ENCODE results near the gene COL26A1.

Gene COL26A1

DNA sequence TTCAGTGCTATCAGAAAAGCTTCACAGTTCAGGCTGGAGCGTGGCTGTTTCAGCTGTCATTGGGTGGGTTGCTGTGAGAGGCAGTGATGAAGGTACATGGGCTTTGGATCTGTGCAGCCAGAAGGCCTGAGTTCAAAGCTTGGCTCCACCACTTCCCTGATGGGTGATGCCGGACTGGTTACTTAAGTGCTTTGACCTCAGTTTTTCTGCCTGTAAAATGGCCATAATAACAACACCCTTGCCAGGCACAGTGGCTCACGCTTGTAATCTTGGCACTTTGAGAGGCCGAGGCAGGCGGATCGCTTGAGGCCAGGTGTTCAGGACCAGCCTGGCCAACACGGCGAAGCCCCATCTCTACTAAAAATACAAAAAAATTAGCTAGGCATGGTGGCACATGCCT, 30.6 kb upstream of the COL26A1 start:
- no peak for DNase-seq (ENCODE audit: low read depth in 1 of 2, low spot score in 1 of 2)
- Histone ChIP-seq H3K4me3 (replicated peaks; ENCODE audit: insufficient read depth, low read length) (no peak overlapping the region), H3K27ac (replicated peaks) (no peak overlapping the region), H3K27me3 (ENCODE audit: insufficient read depth, poor library complexity, severe bottlenecking) (no peaks in the 10 kb centered on the region)
- TF ChIP-seq GABPA (IDR thresholded peaks at IDR 0.05; ENCODE audit: low read depth) (no peak), SPI1 (IDR thresholded peaks at IDR 0.05; ENCODE audit: borderline replicate concordance, low read depth) (no peak), POLR2AphosphoS5 (IDR thresholded peaks at IDR 0.05; ENCODE audit: low read depth) (no peak)
- TF ChIP-seq, protein P1, sequence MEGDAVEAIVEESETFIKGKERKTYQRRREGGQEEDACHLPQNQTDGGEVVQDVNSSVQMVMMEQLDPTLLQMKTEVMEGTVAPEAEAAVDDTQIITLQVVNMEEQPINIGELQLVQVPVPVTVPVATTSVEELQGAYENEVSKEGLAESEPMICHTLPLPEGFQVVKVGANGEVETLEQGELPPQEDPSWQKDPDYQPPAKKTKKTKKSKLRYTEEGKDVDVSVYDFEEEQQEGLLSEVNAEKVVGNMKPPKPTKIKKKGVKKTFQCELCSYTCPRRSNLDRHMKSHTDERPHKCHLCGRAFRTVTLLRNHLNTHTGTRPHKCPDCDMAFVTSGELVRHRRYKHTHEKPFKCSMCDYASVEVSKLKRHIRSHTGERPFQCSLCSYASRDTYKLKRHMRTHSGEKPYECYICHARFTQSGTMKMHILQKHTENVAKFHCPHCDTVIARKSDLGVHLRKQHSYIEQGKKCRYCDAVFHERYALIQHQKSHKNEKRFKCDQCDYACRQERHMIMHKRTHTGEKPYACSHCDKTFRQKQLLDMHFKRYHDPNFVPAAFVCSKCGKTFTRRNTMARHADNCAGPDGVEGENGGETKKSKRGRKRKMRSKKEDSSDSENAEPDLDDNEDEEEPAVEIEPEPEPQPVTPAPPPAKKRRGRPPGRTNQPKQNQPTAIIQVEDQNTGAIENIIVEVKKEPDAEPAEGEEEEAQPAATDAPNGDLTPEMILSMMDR (IDR thresholded peaks at IDR 0.05; ENCODE audit: insufficient read depth, low read length): no peak
- TF ChIP-seq, protein P2, sequence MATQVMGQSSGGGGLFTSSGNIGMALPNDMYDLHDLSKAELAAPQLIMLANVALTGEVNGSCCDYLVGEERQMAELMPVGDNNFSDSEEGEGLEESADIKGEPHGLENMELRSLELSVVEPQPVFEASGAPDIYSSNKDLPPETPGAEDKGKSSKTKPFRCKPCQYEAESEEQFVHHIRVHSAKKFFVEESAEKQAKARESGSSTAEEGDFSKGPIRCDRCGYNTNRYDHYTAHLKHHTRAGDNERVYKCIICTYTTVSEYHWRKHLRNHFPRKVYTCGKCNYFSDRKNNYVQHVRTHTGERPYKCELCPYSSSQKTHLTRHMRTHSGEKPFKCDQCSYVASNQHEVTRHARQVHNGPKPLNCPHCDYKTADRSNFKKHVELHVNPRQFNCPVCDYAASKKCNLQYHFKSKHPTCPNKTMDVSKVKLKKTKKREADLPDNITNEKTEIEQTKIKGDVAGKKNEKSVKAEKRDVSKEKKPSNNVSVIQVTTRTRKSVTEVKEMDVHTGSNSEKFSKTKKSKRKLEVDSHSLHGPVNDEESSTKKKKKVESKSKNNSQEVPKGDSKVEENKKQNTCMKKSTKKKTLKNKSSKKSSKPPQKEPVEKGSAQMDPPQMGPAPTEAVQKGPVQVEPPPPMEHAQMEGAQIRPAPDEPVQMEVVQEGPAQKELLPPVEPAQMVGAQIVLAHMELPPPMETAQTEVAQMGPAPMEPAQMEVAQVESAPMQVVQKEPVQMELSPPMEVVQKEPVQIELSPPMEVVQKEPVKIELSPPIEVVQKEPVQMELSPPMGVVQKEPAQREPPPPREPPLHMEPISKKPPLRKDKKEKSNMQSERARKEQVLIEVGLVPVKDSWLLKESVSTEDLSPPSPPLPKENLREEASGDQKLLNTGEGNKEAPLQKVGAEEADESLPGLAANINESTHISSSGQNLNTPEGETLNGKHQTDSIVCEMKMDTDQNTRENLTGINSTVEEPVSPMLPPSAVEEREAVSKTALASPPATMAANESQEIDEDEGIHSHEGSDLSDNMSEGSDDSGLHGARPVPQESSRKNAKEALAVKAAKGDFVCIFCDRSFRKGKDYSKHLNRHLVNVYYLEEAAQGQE (IDR thresholded peaks at IDR 0.05; ENCODE audit: insufficient replicate concordance, low read depth): no peak

DNA sequence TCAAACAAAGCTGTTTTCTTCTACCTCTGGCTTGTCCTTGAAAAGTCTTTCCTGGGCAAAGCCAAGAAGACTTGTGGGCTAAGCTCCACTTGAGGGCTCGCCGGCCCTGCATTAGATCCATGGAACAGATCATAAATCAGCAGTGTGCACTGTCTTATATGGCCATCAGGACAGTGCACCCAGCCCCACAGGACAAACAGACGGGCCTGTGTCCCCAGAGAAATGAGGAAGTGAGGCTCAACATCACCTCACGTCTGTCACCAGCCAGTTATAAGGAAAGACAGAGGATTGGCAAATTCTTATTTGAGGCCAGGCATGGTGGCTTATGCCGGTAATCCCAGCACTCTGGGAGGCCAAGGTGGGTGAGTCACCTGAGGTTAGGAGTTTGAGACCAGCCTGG, 28.8 kb upstream of the COL26A1 start:
- no peak for TF ChIP-seq GABPA (IDR thresholded peaks at IDR 0.05; ENCODE audit: low read depth)
- TF ChIP-seq SPI1 (IDR thresholded peaks at IDR 0.05; ENCODE audit: borderline replicate concordance, low read depth): peak; percentile 93
- Histone ChIP-seq H3K4me3 (replicated peaks; ENCODE audit: insufficient read depth, low read length) (no peak overlapping the region), H3K27me3 (ENCODE audit: insufficient read depth, poor library complexity, severe bottlenecking) (no peaks in the 10 kb centered on the region), H3K27ac (replicated peaks) (no peak overlapping the region)
- DNase-seq (ENCODE audit: low read depth in 1 of 2, low spot score in 1 of 2): peak in 1 of 2 experiments; percentile 51

DNA sequence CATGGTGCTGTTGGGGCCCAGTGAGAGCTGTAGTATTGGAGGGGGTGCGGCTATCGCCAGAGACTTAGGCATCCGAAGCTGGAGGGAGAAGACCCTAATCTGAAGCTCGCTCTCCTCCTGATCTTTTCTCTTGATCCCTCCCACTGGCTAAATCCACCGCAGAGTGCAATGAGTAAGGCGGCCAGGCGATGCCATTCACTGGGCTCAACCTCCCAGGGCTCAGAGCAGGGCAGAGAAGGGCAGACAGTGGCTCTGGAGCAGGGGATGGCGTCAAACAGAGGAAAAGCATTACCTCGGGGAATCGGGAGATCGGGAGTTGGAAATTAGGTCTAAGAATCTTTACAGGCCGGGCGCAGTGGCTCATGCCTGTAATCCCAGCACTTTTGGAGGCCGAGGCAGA, 22.3 kb upstream of the COL26A1 start:
- Histone ChIP-seq H3K4me3 (replicated peaks; ENCODE audit: insufficient read depth, low read length) (no peak overlapping the region), H3K27ac (replicated peaks) (no peak overlapping the region), H3K27me3 (ENCODE audit: insufficient read depth, poor library complexity, severe bottlenecking) (no peaks in the 10 kb centered on the region)
- no peak for DNase-seq (ENCODE audit: low read depth in 1 of 2, low spot score in 1 of 2)
- TF ChIP-seq, protein P2 (IDR thresholded peaks at IDR 0.05; ENCODE audit: insufficient replicate concordance, low read depth): no peak
- TF ChIP-seq, protein P1 (IDR thresholded peaks at IDR 0.05; ENCODE audit: insufficient read depth, low read length): no peak
- no peak for TF ChIP-seq POLR2AphosphoS5 (IDR thresholded peaks at IDR 0.05; ENCODE audit: low read depth)
- no peak for TF ChIP-seq GABPA (IDR thresholded peaks at IDR 0.05; ENCODE audit: low read depth)
- no peak for TF ChIP-seq SPI1 (IDR thresholded peaks at IDR 0.05; ENCODE audit: borderline replicate concordance, low read depth)

DNA sequence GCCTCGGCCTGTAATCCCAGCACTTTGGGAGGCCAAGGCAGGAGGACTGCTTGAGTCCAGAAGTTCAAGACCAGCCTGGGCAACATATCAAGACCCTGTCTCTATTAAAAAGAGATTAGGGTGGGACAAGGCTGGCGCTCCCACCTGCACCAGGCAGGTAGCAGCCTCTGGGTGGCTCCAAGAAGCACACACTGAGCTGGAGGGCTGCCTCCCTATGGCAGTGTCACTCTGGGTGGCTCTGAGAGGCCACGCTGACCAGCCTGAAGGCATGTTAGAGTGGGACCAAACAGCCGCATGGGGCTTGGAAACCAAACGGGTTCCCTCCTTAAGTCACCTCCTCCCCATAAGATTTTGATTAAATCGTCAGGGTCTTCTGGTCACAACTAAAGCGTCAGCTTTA, 19.8 kb upstream of the COL26A1 start:
- H3K4me3 ChIP-seq (replicated peaks; ENCODE audit: insufficient read depth, low read length): no peak overlapping the region
- no peaks in the 10 kb centered on the region for H3K27me3 ChIP-seq (ENCODE audit: insufficient read depth, poor library complexity, severe bottlenecking)
- no peak for DNase-seq (ENCODE audit: low read depth in 1 of 2, low spot score in 1 of 2)
- TF ChIP-seq GABPA (IDR thresholded peaks at IDR 0.05; ENCODE audit: low read depth) (no peak), POLR2AphosphoS5 (IDR thresholded peaks at IDR 0.05; ENCODE audit: low read depth) (no peak), SPI1 (IDR thresholded peaks at IDR 0.05; ENCODE audit: borderline replicate concordance, low read depth) (no peak)
- TF ChIP-seq, protein P1 (IDR thresholded peaks at IDR 0.05; ENCODE audit: insufficient read depth, low read length): no peak
- TF ChIP-seq, protein P2 (IDR thresholded peaks at IDR 0.05; ENCODE audit: insufficient replicate concordance, low read depth): no peak
- H3K27ac ChIP-seq (replicated peaks): no peak overlapping the region
